IMR-90 (cell line): ENCODE measurements around the gene ZNF613. TPM values are rescaled to one million over a fixed set of nuclear protein-coding genes. Genes with fewer than 3 reads are reported as not detected.
A peak's percentile ranks its signal among the peaks of the same experiment; 100 is the strongest.

Source experiments
- ATAC-seq: fragments of 200-7000 bp; cut with Tn5 transposase; 2 replicates; pipeline ENCODE4 v1.9.1; 2020; ENCODE audit warnings: low read depth, mild to moderate bottlenecking, moderate library complexity
- BruUV-seq: library from RNA; stranded (reverse); fragments of 400-500 nt; replicated peaks from 2 replicates; lab custom pipeline; 2021; lab: Mats Ljungman, UMichigan
- CTCF ChIA-PET: fragments of 300-600 bp; formaldehyde crosslinking; extraction: SDS; loops from one replicate; lab custom pipeline; 2021; ENCODE audit warnings: antibody characterized with exemption; lab: Yijun Ruan, JAX
- POLR2A ChIA-PET: fragments of 300-600 bp; sonication (Branson Sonifier 250); formaldehyde crosslinking; loops from one replicate; lab custom pipeline; 2022; ENCODE audit warnings: antibody characterized with exemption; ENCODE audit not compliant: unreplicated experiment; lab: Charles Lee
- DNase-seq: peaks from one replicate; pipeline ENCODE4 v3.0.0; 2013
- H2AFZ ChIP-seq: replicated peaks from 2 replicates; pipeline ENCODE3; 2013; ENCODE audit warnings: low read length, mild to moderate bottlenecking; ENCODE audit not compliant: poor library complexity
- H2AK5ac ChIP-seq: 2 replicates; pipeline ENCODE4 v1.6.1; 2013; ENCODE audit warnings: low read depth, low read length, inconsistent platforms
- H2AK9ac ChIP-seq: replicated peaks from 2 replicates; pipeline ENCODE3; 2013; ENCODE audit warnings: mild to moderate bottlenecking, low read depth, low read length, moderate library complexity; ENCODE audit not compliant: poor library complexity
- H2BK120ac ChIP-seq: 2 replicates; pipeline ENCODE4 v1.6.1; 2013; ENCODE audit warnings: low read depth, low read length, inconsistent platforms
- H2BK15ac ChIP-seq: 3 replicates; pipeline ENCODE4 v1.6.1; 2013; ENCODE audit warnings: low read depth, low read length, inconsistent platforms
- H2BK20ac ChIP-seq: 2 replicates; pipeline ENCODE4 v1.6.1; 2013; ENCODE audit warnings: low read depth, mild to moderate bottlenecking, inconsistent platforms, low read length, moderate library complexity
- H2BK5ac ChIP-seq: 2 replicates; pipeline ENCODE4 v1.6.1; 2013; ENCODE audit warnings: mild to moderate bottlenecking, low read depth, low read length, inconsistent platforms; ENCODE audit not compliant: poor library complexity, severe bottlenecking
- H3K14ac ChIP-seq: replicated peaks from 2 replicates; pipeline ENCODE4 v1.6.1; 2013; ENCODE audit warnings: low read depth, low read length, inconsistent platforms
- H3K18ac ChIP-seq: 2 replicates; pipeline ENCODE4 v1.6.1; 2013; ENCODE audit warnings: low read depth, low read length, control low read depth
- H3K23ac ChIP-seq: 2 replicates; pipeline ENCODE4 v1.6.1; 2013; ENCODE audit warnings: low read depth, low read length, inconsistent platforms
- H3K27ac ChIP-seq: 2 replicates; pipeline ENCODE4 v1.5.1; 2013; ENCODE audit warnings: mild to moderate bottlenecking, control low read depth, low read length; ENCODE audit not compliant: insufficient read depth
- H3K27me3 ChIP-seq: 2 replicates; pipeline ENCODE4 v1.6.1; 2013; ENCODE audit warnings: low read length; ENCODE audit not compliant: control insufficient read depth, insufficient read depth
- H3K36me3 ChIP-seq: 2 replicates; pipeline ENCODE4 v1.6.1; 2013; ENCODE audit warnings: low read length, mixed read lengths; ENCODE audit not compliant: control insufficient read depth, insufficient read depth
- H3K4ac ChIP-seq: 2 replicates; pipeline ENCODE4 v1.6.1; 2013; ENCODE audit warnings: low read depth, low read length, inconsistent platforms
- H3K4me1 ChIP-seq: 2 replicates; pipeline ENCODE4 v1.6.1; 2013; ENCODE audit warnings: low read length, mixed read lengths; ENCODE audit not compliant: control insufficient read depth, insufficient read depth
- H3K4me2 ChIP-seq: 2 replicates; pipeline ENCODE4 v1.6.1; 2013; ENCODE audit warnings: low read depth, mild to moderate bottlenecking, control low read depth, low read length, moderate library complexity
- H3K4me3 ChIP-seq: 2 replicates; pipeline ENCODE4 v1.5.1; 2013; ENCODE audit warnings: low read depth, mild to moderate bottlenecking, control low read depth, low read length, moderate library complexity; ENCODE audit not compliant: insufficient read depth
- H3K56ac ChIP-seq: 2 replicates; pipeline ENCODE4 v1.6.1; 2013; ENCODE audit warnings: low read length, inconsistent platforms; ENCODE audit not compliant: insufficient read depth; ENCODE audit errors: extremely low read depth
- H3K79me1 ChIP-seq, 2 experiments: 2 replicates each; pipeline ENCODE4 v1.6.1; 2013; ENCODE audit warnings: low read length in 2 of 2, inconsistent platforms in 1 of 2, low read depth in 1 of 2
- H3K9ac ChIP-seq: 2 replicates; pipeline ENCODE4 v1.6.1; 2013; ENCODE audit warnings: low read depth, low read length, control low read depth
- H3K9me1 ChIP-seq: 2 replicates; pipeline ENCODE4 v1.6.1; 2013; ENCODE audit warnings: low read length, inconsistent platforms; ENCODE audit not compliant: insufficient read depth
- H3K9me3 ChIP-seq: 2 replicates; pipeline ENCODE4 v1.6.1; 2013; ENCODE audit warnings: low read length; ENCODE audit not compliant: control insufficient read depth, insufficient read depth
- H4K20me1 ChIP-seq: 2 replicates; pipeline ENCODE4 v1.6.1; 2013; ENCODE audit warnings: low read length, inconsistent platforms; ENCODE audit not compliant: insufficient read depth
- H4K5ac ChIP-seq: 2 replicates; pipeline ENCODE4 v1.6.1; 2013; ENCODE audit warnings: mild to moderate bottlenecking, low read depth, low read length, control low read depth
- H4K8ac ChIP-seq, 2 experiments: 2 replicates each; pipeline ENCODE4 v1.6.1; 2013; ENCODE audit warnings: low read depth in 2 of 2, low read length in 2 of 2, control low read depth in 1 of 2, inconsistent platforms in 1 of 2
- H4K91ac ChIP-seq: 2 replicates; pipeline ENCODE4 v1.6.1; 2013; ENCODE audit warnings: low read depth, low read length, inconsistent platforms; ENCODE audit not compliant: insufficient read depth
- CEBPB ChIP-seq: IDR thresholded peaks from 2 replicates; pipeline ENCODE4 v1.6.1; 2012; ENCODE audit warnings: low read depth, low read length, improper control_type of control experiment
- MXI1 ChIP-seq: IDR thresholded peaks from 2 replicates; pipeline ENCODE4 v1.6.1; 2012; ENCODE audit warnings: low read depth, mild to moderate bottlenecking, low read length, moderate library complexity, borderline replicate concordance
- RCOR1 ChIP-seq: IDR thresholded peaks from 2 replicates; pipeline ENCODE4 v1.6.1; 2012; ENCODE audit warnings: mild to moderate bottlenecking, low read length, improper control_type of control experiment; ENCODE audit not compliant: insufficient replicate concordance
- USF2 ChIP-seq: fragments of 150-350 bp; IDR thresholded peaks from 2 replicates; pipeline ENCODE4 v1.6.1; 2017; ENCODE audit warnings: mild to moderate bottlenecking, antibody characterized with exemption, low read length, low read depth
- WGBS, 2 experiments: methylation state at CpG; one replicate each; pipeline versions ENCODE4 v1.1.5 to v1.1.7; 2013; ENCODE audit warnings: missing lambda C conversion rate in 2 of 2; ENCODE audit not compliant: insufficient read length in 1 of 2; ENCODE audit errors: extremely low coverage in 2 of 2; 5-methylcytosine and 5-hydroxymethylcytosine counted together
- dilution Hi-C: fragments of 300-500 bp; cut with HindIII; formaldehyde crosslinking; loops from one replicate; pipeline ENCODE4 v1.14.3; 2018; ENCODE audit warnings: low sequenced_read_pairs; ENCODE audit not compliant: unreplicated experiment
- in situ Hi-C: fragments of 300-500 bp; cut with MboI; formaldehyde crosslinking; loops from 3 replicates; pipeline ENCODE4 v1.14.3; 2019; ENCODE audit warnings: low sequenced_read_pairs, inconsistent platforms, mixed read lengths
- intact Hi-C: fragments of 100-400 bp; cut with micrococcal nuclease; formaldehyde crosslinking; loops from 2 replicates; pipeline ENCODE4 v1.10.0; 2022
- polyA plus RNA-seq, 3 experiments: library from polyadenylated mRNA; depleted of rRNA; stranded (reverse); fragments of >200 nt; gene quantifications; 2 replicates each; pipeline ENCODE4 v1.2.3, GENCODE V29; 2012; ENCODE audit warnings: low replicate concordance in 1 of 3
- total RNA-seq: library from RNA; depleted of rRNA; stranded (reverse); fragments of >200 nt; gene quantifications from 2 replicates; pipeline ENCODE4 v1.2.3, GENCODE V29; 2012
- TF ChIP-seq, protein P1 (sequence below): fragments of 150-350 bp; IDR thresholded peaks from 2 replicates; pipeline ENCODE4 v1.6.1; 2016; ENCODE audit warnings: low read depth, mild to moderate bottlenecking, low read length, moderate library complexity, borderline replicate concordance
- TF ChIP-seq, protein P2 (sequence below): conservative IDR thresholded peaks from 2 replicates; pipeline ENCODE4 v1.5.1; 2012; ENCODE audit warnings: mild to moderate bottlenecking, low read depth, low read length, improper control_type of control experiment

Gene ZNF613
- total and polyA plus RNA-seq, 2 of the 4 experiments (the other 2 are of a cell fraction): 3.3 to 10.4 TPM

DNA sequence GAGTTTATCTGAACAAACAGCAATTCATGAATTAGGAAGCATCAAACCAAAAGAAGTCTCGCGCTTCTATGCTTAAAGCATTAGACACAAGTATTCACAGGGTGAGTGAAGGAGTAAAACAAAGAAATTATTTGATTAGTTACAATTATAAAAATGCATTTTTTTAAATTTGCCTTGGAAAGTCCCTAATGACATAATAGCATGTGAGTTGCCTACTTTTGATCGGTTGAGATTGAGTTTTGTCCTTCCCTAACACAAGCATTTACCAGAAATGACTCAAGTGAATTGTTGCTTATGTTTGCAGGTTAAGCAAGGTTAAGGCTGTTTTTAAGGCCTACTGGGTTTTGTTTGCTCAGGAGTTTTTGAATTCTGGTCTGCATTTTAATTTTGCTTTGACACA lies 22.1 kb upstream of the ZNF613 start:
- peak; percentile 16 for DNase-seq
- H4K8ac ChIP-seq: peak overlapping the region in 1 of 2 experiments; percentile 69; a peak in 3 of 4 replicates
- H3K23ac ChIP-seq: no peak overlapping the region
- in situ Hi-C loops (no loop called here), dilution Hi-C loops (no loop called here), intact Hi-C loops (no loop called here)
- peaks cover 3% of the 10 kb centered on the region; the same call in 1 of the 2 replicates for H3K36me3 ChIP-seq
- no peak overlapping the region for H2AK5ac ChIP-seq
- no peaks in the 10 kb centered on the region for H3K4me1 ChIP-seq
- H3K9me3 ChIP-seq: peaks cover 9% of the 10 kb centered on the region; the same call in 1 of the 2 replicates
- H3K79me1 ChIP-seq: peaks cover 14 to 30% of the 10 kb centered on the region in 2 experiments
- ChIA-PET CTCF (no interaction called here), POLR2A (no interaction called here)
- H3K9me1 ChIP-seq: no peaks in the 10 kb centered on the region
- no peak overlapping the region for H2BK120ac ChIP-seq
- no peaks in the 10 kb centered on the region for H4K20me1 ChIP-seq
- H2AK9ac ChIP-seq: no peak overlapping the region
- no peak overlapping the region for H3K14ac ChIP-seq
- no peak overlapping the region for H3K4ac ChIP-seq
- no peak overlapping the region for H3K18ac ChIP-seq
- H2AFZ ChIP-seq: peak overlapping the region; percentile 92
- H3K27me3 ChIP-seq: no peaks in the 10 kb centered on the region
- ATAC-seq: no peak
- TF ChIP-seq USF2: no peak
- TF ChIP-seq RCOR1: no peak
- no peak for TF ChIP-seq CEBPB
- TF ChIP-seq, protein P1, sequence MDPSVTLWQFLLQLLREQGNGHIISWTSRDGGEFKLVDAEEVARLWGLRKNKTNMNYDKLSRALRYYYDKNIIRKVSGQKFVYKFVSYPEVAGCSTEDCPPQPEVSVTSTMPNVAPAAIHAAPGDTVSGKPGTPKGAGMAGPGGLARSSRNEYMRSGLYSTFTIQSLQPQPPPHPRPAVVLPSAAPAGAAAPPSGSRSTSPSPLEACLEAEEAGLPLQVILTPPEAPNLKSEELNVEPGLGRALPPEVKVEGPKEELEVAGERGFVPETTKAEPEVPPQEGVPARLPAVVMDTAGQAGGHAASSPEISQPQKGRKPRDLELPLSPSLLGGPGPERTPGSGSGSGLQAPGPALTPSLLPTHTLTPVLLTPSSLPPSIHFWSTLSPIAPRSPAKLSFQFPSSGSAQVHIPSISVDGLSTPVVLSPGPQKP: no peak
- TF ChIP-seq, protein P2, sequence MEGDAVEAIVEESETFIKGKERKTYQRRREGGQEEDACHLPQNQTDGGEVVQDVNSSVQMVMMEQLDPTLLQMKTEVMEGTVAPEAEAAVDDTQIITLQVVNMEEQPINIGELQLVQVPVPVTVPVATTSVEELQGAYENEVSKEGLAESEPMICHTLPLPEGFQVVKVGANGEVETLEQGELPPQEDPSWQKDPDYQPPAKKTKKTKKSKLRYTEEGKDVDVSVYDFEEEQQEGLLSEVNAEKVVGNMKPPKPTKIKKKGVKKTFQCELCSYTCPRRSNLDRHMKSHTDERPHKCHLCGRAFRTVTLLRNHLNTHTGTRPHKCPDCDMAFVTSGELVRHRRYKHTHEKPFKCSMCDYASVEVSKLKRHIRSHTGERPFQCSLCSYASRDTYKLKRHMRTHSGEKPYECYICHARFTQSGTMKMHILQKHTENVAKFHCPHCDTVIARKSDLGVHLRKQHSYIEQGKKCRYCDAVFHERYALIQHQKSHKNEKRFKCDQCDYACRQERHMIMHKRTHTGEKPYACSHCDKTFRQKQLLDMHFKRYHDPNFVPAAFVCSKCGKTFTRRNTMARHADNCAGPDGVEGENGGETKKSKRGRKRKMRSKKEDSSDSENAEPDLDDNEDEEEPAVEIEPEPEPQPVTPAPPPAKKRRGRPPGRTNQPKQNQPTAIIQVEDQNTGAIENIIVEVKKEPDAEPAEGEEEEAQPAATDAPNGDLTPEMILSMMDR: no peak
- no peak for TF ChIP-seq MXI1
- H4K5ac ChIP-seq: no peak overlapping the region
- H3K4me2 ChIP-seq: no peak overlapping the region
- H2BK20ac ChIP-seq: no peak overlapping the region
- no peak overlapping the region for H3K27ac ChIP-seq
- WGBS, 2 experiments: no CpG with 5 or more reads among the region's 3 CpGs
- BruUV-seq: no TSS peak
- no peak overlapping the region for H2BK15ac ChIP-seq
- H3K4me3 ChIP-seq: no peak overlapping the region; the same call in 1 of the 2 replicates
- no peak overlapping the region for H4K91ac ChIP-seq
- H2BK5ac ChIP-seq: no peak overlapping the region
- H3K56ac ChIP-seq: no peak overlapping the region
- no peak overlapping the region for H3K9ac ChIP-seq
